Breast epithelium (tissue), 4 donors: Measurements from ENCODE around the gene RTN4. TPM values are rescaled to one million over a fixed set of nuclear protein-coding genes. Genes with fewer than 3 reads are reported as not detected.

ENCODE experiments used
- DNase-seq, 2 donors: peaks; one replicate each; pipeline ENCODE4 v3.0.0-alpha.2; 2019; ENCODE audit warnings: low spot score in 2 of 2
- H3K27ac ChIP-seq, 2 donors: fragments of 200-600 bp; sonication (generic) in 1 of 2; one replicate each; pipeline ENCODE4 v1.5.1; 2016 to 2019; ENCODE audit warnings: mild to moderate bottlenecking in 1 of 2
- H3K27me3 ChIP-seq, 2 donors: fragments of 200-600 bp; sonication (generic) in 1 of 2; one replicate each; pipeline versions ENCODE4 v1.5.1 to v1.6.0; 2017 to 2019; ENCODE audit warnings: control low read depth in 1 of 2, mild to moderate bottlenecking in 1 of 2
- H3K36me3 ChIP-seq: fragments of 200-600 bp; one replicate; pipeline ENCODE4 v1.5.1; 2019
- H3K4me1 ChIP-seq, 2 donors: fragments of 200-600 bp; sonication (generic); one replicate each; pipeline ENCODE4 v1.5.1; 2016 to 2019; ENCODE audit warnings: control low read depth in 1 of 2
- H3K4me3 ChIP-seq, 3 donors: fragments of 200-600 bp; sonication (generic); 1 replicate in 2 of 3; 2 replicates in 1 of 3; pipeline ENCODE4 v1.5.1; 2016 to 2019; ENCODE audit warnings: mild to moderate bottlenecking in 3 of 3, moderate library complexity in 2 of 3
- H3K9me3 ChIP-seq, 2 donors: fragments of 200-600 bp; sonication (generic) in 1 of 2; one replicate each; pipeline ENCODE4 v1.5.1; 2016 to 2019; ENCODE audit warnings: control low read depth in 1 of 2
- CTCF ChIP-seq, 3 donors: fragments of 450-650 bp; IDR thresholded peaks; one replicate each; pipeline ENCODE4 v1.5.1; 2016 to 2017; ENCODE audit warnings: antibody characterized with exemption in 3 of 3, mild to moderate bottlenecking in 3 of 3, moderate library complexity in 3 of 3
- POLR2A ChIP-seq: fragments of 450-650 bp; IDR thresholded peaks from one replicate; pipeline ENCODE4 v1.6.1; 2016; ENCODE audit warnings: antibody characterized with exemption, mild to moderate bottlenecking, moderate library complexity
- POLR2AphosphoS5 ChIP-seq, 3 donors: sonication (generic); formaldehyde crosslinking; IDR thresholded peaks; one replicate each; pipeline ENCODE4 v1.6.1; 2017; ENCODE audit warnings: antibody characterized with exemption in 3 of 3
- intact Hi-C: fragments of 100-400 bp; cut with DNase I; formaldehyde crosslinking; loops from one replicate; pipeline ENCODE4 v1.15.1; 2023; ENCODE audit warnings: low total_unique reads
- total RNA-seq, 3 donors: library from RNA; depleted of rRNA; stranded (reverse); fragments of >200 nt; gene quantifications; one replicate each; pipeline ENCODE4 v1.1.0, GENCODE V29; 2016

RTN4 gene
- total RNA-seq, 3 donors from 2014 or later = 188 to 419 (median 201) TPM

GRCh38 chr2:55006306-55006705 lies 43.9 kb downstream of the RTN4 start:
- Histone ChIP-seq H3K36me3 (no peaks in the 10 kb centered on the region), H3K27me3 (no peaks in the 10 kb centered on the region), H3K4me3 (peak overlapping the region in 1 of 3 donors; percentile 10), H3K9me3 (no peaks in the 10 kb centered on the region), H3K27ac (peak overlapping the region; percentile 0 to 84), H3K4me1 (peaks cover 0 to 12% of the 10 kb centered on the region in 2 donors)
- intact Hi-C loops = no loop called here
- DNase-seq = no peak
- TF ChIP-seq POLR2A (no peak), CTCF (IDR thresholded peaks at IDR 0.05) (no peak), POLR2AphosphoS5 (IDR thresholded peaks at IDR 0.05) (no peak)

- intact Hi-C loops = no loop called here
- no peak for TF ChIP-seq POLR2AphosphoS5 (IDR thresholded peaks at IDR 0.05)
- no peak for TF ChIP-seq POLR2A
- no peak for TF ChIP-seq CTCF (IDR thresholded peaks at IDR 0.05)
- no peak overlapping the region for H3K4me3 ChIP-seq
- H3K27me3 ChIP-seq = no peaks in the 10 kb centered on the region
- no peak for DNase-seq
- no peaks in the 10 kb centered on the region for H3K9me3 ChIP-seq
- peak overlapping the region in 1 of 2 donors; percentile 22 for H3K27ac ChIP-seq
- no peaks in the 10 kb centered on the region for H3K36me3 ChIP-seq
- H3K4me1 ChIP-seq = no peaks in the 10 kb centered on the region
These were observed 46.3 kb downstream of the RTN4 start for GRCh38 chr2:55003706-55004639.

- no peaks in the 10 kb centered on the region for H3K36me3 ChIP-seq
- no peaks in the 10 kb centered on the region for H3K27me3 ChIP-seq
- intact Hi-C loops = no loop called here
- no peak for DNase-seq
- no peak overlapping the region for H3K4me3 ChIP-seq
- peak overlapping the region in 1 of 2 donors; percentile 11 for H3K27ac ChIP-seq
- H3K4me1 ChIP-seq = peaks cover 0 to 5% of the 10 kb centered on the region in 2 donors
- no peak for TF ChIP-seq POLR2A
- TF ChIP-seq CTCF (IDR thresholded peaks at IDR 0.05) = no peak
- no peaks in the 10 kb centered on the region for H3K9me3 ChIP-seq
These were observed 48.5 kb downstream of the RTN4 start for GRCh38 chr2:55001716-55002115.

- H3K4me3 ChIP-seq = no peak overlapping the region
- H3K4me1 ChIP-seq = peaks cover 0 to 5% of the 10 kb centered on the region in 2 donors
- no peak for TF ChIP-seq POLR2A
- no peak for TF ChIP-seq POLR2AphosphoS5 (IDR thresholded peaks at IDR 0.05)
- TF ChIP-seq CTCF (IDR thresholded peaks at IDR 0.05) = no peak
- H3K27me3 ChIP-seq = no peaks in the 10 kb centered on the region
- H3K9me3 ChIP-seq = no peaks in the 10 kb centered on the region
- peak overlapping the region; percentile 1 to 46 for H3K27ac ChIP-seq
- intact Hi-C loops = no loop called here
- no peak for DNase-seq
- no peaks in the 10 kb centered on the region for H3K36me3 ChIP-seq
These were observed 49.9 kb downstream of the RTN4 start for GRCh38 chr2:55000341-55000740.

GRCh38 chr2:54999182-54999581 lies 51.1 kb downstream of the RTN4 start:
- no peaks in the 10 kb centered on the region for H3K9me3 ChIP-seq
- H3K4me3 ChIP-seq = no peak overlapping the region
- peak overlapping the region in 1 of 2 donors; percentile 46 for H3K27ac ChIP-seq
- H3K27me3 ChIP-seq = no peaks in the 10 kb centered on the region
- no peaks in the 10 kb centered on the region for H3K36me3 ChIP-seq
- peaks cover 0 to 5% of the 10 kb centered on the region in 2 donors for H3K4me1 ChIP-seq
- no peak for DNase-seq
- no peak for TF ChIP-seq POLR2AphosphoS5 (IDR thresholded peaks at IDR 0.05)
- TF ChIP-seq POLR2A = no peak
- TF ChIP-seq CTCF (IDR thresholded peaks at IDR 0.05) = no peak
- intact Hi-C loops = no loop called here
